DMS114 treated with DMSO at 0.1 percent for 48 hours (cell line): Measurements from ENCODE around the gene CDKL1.

Experiments
- DNase-seq: peaks from one replicate; lab custom pipeline; 2025; ENCODE audit not compliant: unreplicated experiment; lab: John Stamatoyannopoulos, UW

The CDKL1 gene

DNA sequence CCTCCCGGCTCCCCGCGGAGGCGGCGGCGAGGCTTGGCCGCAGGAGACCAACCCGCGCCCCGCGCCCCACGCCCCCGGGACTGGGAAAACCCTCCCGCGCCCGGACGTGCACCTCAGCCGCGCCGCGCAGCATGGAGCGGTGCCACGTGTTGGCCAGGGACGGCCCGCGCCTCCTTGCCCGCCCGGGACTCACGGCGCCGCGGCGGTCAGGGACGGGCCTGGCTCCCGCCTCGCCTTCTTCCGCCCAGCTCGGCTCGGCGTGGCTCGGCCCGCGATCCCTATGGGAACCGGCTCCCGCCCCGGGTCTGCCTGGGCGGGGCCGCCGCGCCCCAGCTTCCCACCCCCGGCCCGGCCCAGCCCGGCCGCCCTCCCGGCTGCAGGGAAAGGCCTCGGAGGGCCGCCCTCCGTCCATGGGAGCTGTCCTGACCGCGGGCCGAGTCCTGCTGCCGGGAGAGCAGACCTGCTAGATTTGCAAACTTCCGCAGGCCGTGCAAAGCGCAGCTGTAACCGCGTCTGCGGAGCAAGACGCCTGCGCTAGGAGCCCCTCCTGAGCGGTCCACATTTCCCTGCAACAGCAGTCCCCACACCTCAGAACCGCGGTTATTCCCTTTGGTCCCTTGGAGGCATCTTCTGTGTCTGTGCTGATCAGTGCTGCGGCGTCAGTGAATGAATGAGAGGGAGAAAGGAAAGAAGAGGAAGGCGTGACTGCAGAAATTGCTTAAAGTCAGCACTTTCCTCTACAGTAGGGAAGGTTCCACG lies at the start of gene CDKL1:
Gene CDKL1, minus strand, starts transcription at position 251 of the 759 bp plus-strand sequence. CDS start 1,013 bp downstream, outside the sequence.
- DNase-seq = no peak

DNA sequence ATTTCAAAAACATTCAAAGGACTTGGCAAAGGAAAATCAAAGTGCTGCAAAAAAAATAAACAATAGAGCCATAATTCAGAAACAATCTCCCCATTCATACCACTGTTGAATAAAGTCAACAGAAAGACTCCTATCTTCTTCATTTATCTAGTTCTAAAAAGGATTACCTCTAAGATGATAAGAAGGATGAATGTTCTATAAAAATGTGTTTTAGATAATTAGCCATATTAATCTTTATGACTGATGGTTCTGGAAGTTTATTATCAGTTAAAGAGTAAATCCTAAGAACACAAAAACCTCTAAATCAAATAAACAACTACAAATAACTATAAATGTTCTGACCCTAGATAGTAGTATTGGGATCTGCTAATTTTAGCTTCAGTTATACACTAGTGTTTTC lies 37.8 kb upstream of the CDKL1 start:
- no peak for DNase-seq

DNA sequence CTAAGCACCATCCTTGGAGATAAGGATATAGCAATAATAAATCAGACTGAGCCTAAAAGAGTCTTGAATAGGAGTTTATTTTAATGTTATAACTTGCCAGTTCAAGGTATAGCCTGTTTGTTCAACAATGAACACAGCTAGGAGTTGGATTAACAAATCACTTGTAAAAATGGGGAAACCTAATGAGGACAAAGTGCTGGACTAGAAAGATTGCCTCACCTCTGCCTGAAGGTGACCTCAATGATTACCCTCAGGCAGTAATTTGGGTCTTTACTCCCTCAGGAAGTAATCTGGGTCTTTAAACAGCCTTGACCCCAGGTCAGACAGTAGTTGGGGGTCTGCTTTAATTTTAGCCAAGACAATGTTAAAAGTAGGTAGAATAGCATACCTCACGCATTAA lies 35.5 kb upstream of the CDKL1 start:
- no peak for DNase-seq

DNA sequence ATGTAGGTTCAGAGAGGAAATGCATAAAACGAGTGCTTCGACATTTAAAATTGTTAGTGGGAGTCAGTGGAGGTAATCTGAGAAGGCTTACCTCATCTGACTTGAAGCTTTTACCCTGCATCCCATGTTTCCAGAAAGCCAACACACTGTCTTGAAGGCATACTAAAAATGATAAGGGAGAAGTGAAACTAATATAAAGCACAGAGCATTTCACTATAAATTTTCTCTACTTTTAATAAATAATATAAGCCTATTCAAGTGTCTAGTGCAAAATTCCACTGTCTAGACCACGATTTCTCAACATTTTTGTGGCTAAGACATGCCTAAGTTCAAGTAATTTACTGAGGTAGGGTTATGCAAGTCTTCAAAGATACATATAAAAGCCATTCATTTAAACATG lies 29.1 kb upstream of the CDKL1 start:
- DNase-seq = no peak

DNA sequence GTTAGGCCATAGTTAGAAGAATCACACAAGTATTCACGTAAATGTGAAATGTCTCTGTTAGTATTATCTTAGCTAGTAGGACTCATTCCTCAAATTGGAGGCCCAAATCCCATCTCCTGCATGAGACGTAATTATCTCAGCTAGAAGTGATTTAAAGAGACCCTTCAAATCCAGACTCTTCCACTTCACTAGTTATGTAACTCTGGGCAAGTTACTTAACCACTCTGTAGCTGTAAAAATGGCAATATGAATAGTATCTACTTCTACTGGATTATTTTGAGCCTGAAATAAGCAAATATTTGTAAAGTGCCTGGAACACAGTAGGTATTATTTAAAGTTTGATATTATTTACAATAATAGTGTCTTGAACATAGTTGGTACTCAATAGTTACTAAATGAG lies 28.4 kb upstream of the CDKL1 start:
- DNase-seq = no peak

DNA sequence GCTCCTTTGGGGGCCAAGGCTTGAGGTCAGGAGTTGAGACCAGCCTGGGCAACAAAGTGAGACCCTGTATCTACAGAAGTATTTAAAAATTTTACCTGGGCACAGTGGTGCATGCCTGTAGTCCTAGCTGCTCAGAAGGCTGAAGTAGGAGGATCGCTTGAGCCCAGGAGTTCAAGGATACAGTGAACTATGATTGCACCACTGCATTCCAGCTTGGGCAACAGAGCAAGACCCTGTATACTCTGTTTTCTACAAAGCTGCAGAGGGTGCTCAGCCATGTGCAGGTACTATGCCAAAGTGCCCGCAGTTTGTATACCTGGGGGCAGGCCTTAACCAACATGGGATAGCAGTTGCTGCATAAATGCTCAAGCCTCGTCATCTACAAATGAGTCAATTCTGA lies 26.8 kb upstream of the CDKL1 start:
- no peak for DNase-seq

DNA sequence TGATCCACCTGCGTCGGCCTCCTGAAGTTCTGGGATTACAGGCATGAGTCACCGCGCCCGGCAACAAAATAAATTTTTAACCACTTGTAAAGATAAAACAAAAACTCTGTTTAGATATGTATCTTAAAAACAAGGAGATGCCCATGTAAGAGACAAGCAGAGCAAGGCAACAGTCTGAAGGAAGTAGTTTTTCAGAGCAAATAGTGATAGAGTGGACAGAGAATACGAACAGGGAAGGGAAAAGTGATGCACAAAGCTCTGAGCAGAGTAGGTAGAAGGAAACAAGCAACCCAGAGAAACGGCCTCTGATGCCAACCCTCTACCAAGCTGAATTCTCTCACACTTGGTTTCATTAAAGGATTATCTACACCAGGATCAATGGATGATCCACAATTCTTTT lies 24.8 kb upstream of the CDKL1 start:
- no peak for DNase-seq

DNA sequence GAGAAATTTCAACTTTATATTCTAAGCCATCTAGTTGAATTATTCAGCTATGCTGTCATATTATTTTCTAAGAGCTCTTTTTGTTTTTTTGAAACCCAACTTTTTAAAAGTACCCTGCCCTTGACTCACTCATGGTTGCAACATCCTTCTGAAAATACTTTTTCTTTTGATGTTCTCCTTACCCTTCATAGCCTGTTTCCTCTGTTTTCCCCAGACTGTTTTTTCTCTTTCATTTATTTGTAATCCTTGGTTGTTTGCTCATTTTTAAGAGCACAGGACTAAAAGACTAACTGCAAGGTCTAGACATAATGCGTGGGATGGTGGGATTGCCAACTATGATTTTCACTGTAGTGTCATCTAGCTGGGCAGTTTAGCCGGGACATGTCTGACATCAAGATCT lies 21.2 kb upstream of the CDKL1 start:
- no peak for DNase-seq

DNA sequence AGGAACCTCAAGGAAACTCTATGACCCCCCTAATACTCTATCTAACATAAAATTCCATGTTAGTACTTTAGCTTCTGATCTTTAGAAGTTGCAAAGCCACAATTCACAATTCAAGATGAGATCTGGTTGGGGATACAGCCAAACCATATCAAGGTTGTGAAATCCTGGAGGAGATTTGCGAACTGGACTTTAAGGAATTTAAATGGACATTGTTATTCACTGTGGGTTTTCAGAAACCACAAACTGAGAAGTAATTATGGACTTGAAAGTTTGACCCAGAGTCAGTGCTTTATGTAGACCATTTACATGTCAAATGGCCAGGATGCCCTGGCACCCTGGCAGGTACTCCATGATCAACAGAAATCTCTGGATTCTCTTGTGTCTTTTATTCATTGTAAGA lies 14.2 kb upstream of the CDKL1 start:
- DNase-seq = no peak

DNA sequence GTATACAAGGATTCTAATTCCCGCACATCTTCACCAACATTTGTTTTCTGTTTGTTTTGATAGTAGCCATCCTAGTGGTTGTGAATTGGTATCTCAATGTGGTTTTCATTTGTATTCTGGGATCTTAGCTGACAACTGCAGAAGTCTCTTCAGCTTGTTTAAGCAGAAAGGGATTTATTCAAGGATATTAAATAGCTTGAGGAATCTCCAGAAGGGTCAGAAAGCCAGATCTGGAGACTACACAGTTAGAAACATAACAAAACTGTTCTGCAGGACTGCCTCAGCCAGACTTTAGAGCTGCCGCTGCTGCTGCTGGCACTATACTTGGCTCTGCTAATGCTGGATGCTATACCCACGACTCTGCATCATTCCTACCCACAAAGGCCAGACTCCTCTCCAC lies 13.4 kb upstream of the CDKL1 start:
- DNase-seq = no peak

DNA sequence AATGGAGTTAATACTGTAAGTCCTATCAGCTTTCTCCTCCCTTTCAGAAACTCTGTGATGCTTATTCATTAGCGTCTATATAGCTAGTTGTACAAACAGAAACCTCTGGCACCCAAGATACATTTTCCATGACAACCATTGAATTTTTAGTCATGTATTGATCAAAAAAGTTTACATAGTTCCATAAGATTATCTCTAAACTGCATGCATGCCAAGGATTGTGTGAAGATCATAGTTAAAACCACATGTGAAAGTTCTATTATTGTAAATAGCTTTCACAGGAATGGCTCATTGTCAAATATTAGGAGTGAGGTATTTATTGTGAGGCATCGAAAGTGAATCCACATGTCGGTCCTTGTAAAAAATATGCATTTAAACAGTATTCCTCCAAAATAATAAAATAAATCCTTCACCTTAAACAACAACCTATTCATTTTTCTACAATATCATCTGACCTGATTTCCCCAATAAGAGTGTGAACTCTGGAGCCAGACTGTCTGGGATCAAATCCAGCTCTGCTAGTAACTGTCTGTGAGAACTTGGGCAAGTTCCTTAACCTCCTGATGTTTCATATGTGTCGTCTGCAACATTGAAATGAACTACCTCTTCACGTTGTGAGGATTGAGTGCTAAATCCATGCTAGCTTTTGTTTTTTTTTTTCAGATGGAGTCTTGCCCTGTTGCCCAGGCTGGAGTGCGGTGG lies 10.6 kb upstream of the CDKL1 start:
- DNase-seq = no peak

DNA sequence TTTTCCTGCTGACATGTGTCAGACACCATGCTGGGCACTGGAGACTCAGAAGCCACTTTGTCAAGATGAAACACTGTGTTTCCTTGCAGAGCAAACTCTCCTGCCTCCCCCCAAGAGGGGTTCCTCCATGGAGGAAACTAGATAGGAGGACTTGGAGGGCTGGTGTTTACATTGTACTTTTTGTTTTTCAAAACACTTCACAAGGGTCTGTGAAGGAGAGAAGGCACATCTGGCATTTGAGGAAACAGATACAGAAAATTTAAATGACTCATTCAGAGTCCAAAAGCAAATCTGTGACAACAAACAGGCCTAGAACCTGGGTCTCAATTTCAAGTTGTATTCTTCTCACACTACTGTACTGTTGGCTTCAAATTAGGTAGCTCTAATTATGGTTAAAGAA lies 6.7 kb upstream of the CDKL1 start:
- no peak for DNase-seq

DNA sequence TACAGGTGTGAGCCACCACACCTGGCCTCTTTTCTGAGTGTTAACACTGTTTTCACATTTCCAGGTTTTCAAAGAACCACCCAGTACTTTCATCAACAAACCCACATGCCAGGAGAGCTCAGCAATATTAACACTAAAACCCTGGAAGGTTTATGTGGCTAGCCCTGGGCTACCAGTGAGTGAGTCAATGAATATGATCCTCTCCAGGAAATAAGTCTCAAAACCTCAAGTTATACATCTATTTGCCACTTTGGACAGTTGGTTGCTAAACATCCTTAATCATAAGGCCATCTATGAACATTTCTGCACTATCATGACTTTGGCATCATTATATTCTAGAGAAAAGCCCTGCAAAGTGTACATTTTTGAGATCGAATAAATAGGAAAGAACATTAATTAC lies 6.3 kb upstream of the CDKL1 start:
- no peak for DNase-seq

DNA sequence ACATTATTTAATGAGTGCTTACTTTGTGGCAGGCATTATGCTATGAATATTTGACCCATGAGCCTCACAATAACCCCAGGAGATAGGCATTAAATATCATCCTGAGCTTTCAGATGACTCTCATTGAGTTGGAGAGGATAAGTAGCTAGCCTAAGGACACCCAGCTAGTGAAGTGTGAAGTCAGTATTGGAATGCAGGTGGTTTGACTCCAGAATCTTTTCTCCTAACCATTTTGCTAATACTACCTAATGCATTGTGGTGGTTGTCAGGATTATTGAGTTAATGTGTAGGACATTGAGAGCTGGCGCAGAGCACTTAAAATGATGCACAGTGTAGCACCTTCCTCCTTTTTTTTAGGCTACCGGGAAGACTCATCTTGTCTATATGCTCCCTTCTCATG lies 3.8 kb upstream of the CDKL1 start:
- DNase-seq = no peak

DNA sequence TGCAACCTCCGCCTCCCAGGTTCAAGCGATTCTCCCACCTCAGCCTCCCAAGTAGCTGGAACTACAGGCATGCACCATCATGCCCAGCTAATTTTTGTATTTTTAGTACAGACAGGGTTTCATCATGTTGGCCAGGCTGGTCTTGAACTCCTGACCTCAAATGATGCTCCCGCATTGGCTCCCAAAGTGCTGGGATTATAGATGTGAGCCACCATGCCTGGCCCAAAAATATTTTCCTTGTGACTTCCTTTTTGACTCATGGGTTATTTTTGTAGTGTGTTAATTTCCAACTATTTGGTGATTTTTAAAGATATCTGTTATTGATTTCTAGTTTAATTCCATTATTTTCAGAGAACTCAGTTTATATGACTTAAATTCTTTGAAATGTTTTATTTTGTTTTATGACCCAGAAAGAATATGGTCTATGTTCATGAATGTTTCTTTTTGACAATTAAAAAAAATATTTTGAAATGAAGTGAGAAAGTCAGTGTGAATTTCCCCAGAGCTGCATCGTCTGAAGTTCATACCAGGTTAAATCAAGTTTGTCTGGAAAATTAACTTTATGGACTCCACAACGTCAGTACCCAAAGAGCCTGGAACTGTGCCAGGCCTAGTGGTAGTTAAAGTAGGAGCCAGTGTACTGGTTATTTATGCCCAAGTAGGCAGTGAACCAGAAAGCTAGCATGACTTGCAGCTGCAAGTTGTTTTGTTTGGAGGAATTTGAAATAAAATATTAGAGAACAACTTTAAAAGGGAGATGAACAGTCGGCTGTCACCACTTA lies 2.8 kb upstream of the CDKL1 start:
- no peak for DNase-seq

DNA sequence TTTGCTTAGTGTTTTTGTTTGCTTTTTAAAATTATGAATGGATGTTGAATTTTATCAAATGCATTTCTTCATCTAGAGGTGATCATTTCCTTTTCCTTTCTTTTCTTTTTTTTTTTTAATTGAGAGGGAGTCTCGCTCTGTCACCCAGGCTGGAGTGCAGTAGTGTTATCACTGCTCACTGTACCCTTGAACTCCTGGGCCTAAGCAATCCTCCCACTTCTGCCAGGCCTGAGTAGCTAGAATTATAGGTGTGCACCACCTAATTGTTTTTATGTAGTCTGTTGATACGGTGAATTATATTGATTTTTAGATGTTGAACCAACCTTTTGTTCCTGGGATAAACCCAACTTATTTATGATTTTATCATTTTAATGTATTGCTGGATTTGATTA lies 1.5 kb upstream of the CDKL1 start:
- no peak for DNase-seq

DNA sequence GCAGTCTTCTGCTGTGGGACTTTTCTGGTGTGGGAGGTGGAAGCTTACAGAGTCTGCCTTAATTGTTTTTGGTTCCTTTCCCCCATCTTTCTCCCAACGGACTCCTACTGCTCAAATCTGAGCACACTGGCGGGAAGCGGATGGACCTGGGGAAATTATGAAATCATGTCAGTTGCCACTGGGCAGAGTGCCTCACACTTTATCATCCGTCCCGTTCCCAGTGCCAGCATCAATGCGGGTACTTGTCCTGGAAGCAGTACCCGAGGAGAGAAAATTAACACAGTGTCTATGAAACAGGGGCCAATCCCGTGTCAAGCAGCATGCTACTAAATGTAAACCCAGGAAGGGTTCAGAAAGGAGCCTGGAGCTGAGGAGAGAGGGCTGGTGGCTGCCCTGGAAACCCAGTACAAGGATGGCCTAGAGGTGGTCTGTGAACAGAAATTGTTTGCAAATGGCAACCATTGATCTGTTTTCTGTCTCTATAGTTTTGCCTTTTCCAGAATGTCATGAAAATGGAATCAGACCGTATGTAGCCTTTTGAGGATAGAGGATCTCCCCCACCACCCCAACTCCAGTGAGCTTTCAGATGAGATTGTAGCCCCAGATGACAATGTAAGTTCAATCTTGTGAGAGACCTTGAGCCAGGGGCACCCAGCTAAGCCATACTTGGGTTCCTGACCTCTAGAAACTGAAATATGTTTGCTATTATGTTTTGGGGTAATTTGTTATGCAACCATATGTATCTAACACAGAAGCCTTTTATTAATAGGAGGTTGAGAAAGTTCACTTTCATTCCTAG lies 908 bp upstream of the CDKL1 start:
- peak; percentile 29 for DNase-seq

DNA sequence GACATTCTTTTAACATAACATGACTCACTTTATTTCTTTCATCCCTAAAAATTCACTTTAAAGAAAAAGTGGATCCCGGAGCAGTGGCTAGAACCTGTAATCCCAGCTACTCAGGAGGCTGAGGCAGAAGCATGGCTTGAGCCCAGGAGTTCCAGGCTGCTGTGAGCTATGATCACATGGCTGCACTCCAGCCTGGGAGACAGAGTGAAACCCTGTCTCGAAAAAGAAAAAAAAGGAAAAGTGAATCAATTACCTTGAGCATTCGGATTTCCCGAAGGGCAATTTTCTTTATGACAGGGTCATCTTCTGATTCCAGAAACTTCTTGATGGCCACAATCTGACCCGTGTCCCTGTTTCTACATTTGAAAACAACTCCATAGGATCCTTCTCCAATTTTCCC lies 1.2 kb downstream of the CDKL1 start:
- no peak for DNase-seq

DNA sequence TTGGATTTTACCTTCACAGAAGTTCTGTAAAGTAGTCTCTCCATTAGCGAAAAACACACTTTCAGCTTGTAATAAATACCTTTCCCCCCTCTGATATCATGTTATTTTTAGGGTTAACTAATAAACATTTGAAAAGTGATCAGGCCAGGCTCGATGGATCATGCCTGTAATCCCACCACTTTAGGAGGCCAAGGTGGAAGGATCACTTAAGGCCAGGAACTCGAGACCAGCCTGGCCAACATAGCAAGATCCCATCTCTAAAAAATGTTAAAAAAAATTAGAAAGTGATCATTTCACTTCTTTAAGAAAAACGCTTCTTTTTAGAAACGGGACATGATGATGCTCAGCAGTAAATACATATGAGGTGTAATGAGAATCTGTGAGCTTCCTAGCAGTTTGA lies 2.0 kb downstream of the CDKL1 start:
- DNase-seq = no peak

DNA sequence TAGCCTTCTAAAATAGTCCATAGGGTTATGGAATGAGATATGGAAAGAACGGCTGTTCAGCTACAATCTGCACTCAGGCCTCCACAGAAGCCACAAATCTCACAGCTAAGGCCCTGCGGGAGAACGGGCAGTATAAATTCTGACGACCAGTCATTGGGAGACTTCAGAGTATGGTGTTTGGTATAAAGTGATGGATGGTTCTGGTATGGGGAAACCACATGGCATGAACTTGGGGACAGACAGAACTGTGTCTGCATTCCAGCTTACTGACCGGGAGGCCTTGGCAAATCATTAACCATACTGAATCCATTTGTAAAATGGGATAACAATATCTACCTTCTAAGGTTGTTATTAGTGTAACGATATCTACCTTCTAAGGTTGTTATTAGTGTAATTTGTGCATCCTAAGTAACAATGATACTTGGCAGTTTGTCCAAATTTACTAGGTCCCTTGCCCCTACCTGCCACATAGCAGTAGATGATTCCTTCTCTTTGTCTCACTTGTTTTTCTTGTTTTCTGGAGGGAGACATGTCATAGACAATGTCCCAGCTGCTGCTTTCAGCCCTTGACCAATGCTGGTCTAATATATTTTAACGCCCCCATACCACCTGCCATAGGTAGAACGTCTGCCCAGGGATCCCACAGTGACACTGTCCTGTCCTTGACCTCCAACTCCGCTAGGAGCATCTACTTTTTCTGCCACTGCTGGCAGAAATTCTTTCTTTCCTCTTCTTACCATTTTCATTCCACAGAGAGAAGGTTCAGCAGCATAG lies 6.8 kb downstream of the CDKL1 start:
- DNase-seq = no peak
